Astrocyte (in vitro differentiated cells and primary cell): ENCODE measurements around the gene MRPL27. TPM values are rescaled to one million over a fixed set of nuclear protein-coding genes. Genes with fewer than 3 reads are reported as not detected.

Experiments
- DNase-seq: peaks from one replicate; pipeline ENCODE4 v3.0.0-alpha.2; 2010; ENCODE audit warnings: low read depth
- FAIRE-seq: peaks from 2 replicates; lab custom pipeline; 2011; peaks lifted over from hg19 to GRCh38; lab: Jason Lieb, UNC
- H2AFZ ChIP-seq: 2 replicates; pipeline ENCODE4 v1.6.0; 2012; ENCODE audit warnings: low read depth, low read length, inconsistent platforms
- H3K27ac ChIP-seq: 2 replicates; pipeline ENCODE4 v1.5.1; 2011; ENCODE audit warnings: low read depth, low read length, inconsistent platforms
- H3K27me3 ChIP-seq: 2 replicates; pipeline ENCODE4 v1.6.0; 2011; ENCODE audit warnings: low read length, inconsistent platforms; ENCODE audit not compliant: insufficient read depth
- H3K36me3 ChIP-seq: 2 replicates; pipeline ENCODE4 v1.5.1; 2011; ENCODE audit warnings: low read length, inconsistent platforms; ENCODE audit not compliant: insufficient read depth
- H3K4me1 ChIP-seq: 2 replicates; pipeline ENCODE4 v1.5.1; 2011; ENCODE audit warnings: low read length, inconsistent platforms; ENCODE audit not compliant: insufficient read depth
- H3K4me2 ChIP-seq: 2 replicates; pipeline ENCODE4 v1.6.0; 2012; ENCODE audit warnings: low read length, inconsistent platforms
- H3K4me3 ChIP-seq: 2 replicates; pipeline ENCODE4 v1.5.1; 2011; ENCODE audit warnings: low read depth, mild to moderate bottlenecking, low read length, inconsistent platforms; ENCODE audit not compliant: insufficient read depth
- H3K79me2 ChIP-seq: 2 replicates; pipeline ENCODE4 v1.6.0; 2012; ENCODE audit warnings: mild to moderate bottlenecking, low read length, inconsistent platforms; ENCODE audit not compliant: insufficient read depth
- H3K9ac ChIP-seq: 2 replicates; pipeline ENCODE4 v1.6.0; 2012; ENCODE audit warnings: mild to moderate bottlenecking, low read length, inconsistent platforms
- H3K9me3 ChIP-seq: 2 replicates; pipeline ENCODE4 v1.5.1; 2012; ENCODE audit warnings: low read depth, mild to moderate bottlenecking, low read length, inconsistent platforms; ENCODE audit not compliant: insufficient read depth
- H4K20me1 ChIP-seq: 2 replicates; pipeline ENCODE4 v1.6.0; 2012; ENCODE audit warnings: low read length, inconsistent platforms; ENCODE audit not compliant: insufficient read depth
- H3K27ac Mint-ChIP-seq: one replicate; pipeline ENCODE4 v1.8.0; 2021; ENCODE audit warnings: mild to moderate bottlenecking, mixed read lengths; ENCODE audit not compliant: unreplicated experiment
- H3K27me3 Mint-ChIP-seq: one replicate; pipeline ENCODE4 v1.8.0; 2021; ENCODE audit warnings: low read depth, mixed read lengths; ENCODE audit not compliant: unreplicated experiment
- H3K36me3 Mint-ChIP-seq: one replicate; pipeline ENCODE4 v1.8.0; 2021; ENCODE audit warnings: low read depth, mixed read lengths; ENCODE audit not compliant: unreplicated experiment
- H3K4me1 Mint-ChIP-seq: one replicate; pipeline ENCODE4 v1.8.0; 2021; ENCODE audit warnings: low read depth, mixed read lengths; ENCODE audit not compliant: unreplicated experiment
- H3K4me3 Mint-ChIP-seq: one replicate; pipeline ENCODE4 v1.8.0; 2021; ENCODE audit warnings: mild to moderate bottlenecking, moderate library complexity, mixed read lengths; ENCODE audit not compliant: unreplicated experiment
- H3K9me3 Mint-ChIP-seq: one replicate; pipeline ENCODE4 v1.8.0; 2021; ENCODE audit warnings: mild to moderate bottlenecking, mixed read lengths; ENCODE audit not compliant: unreplicated experiment
- CTCF ChIP-seq: IDR thresholded peaks from 2 replicates; pipeline ENCODE4 v1.5.1; 2011; ENCODE audit warnings: low read depth, mild to moderate bottlenecking, inconsistent platforms, low read length, moderate library complexity; ENCODE audit not compliant: insufficient read depth
- EZH2 ChIP-seq: IDR thresholded peaks from 2 replicates; pipeline ENCODE4 v1.6.1; 2012; ENCODE audit warnings: mild to moderate bottlenecking, low read length, inconsistent platforms; ENCODE audit not compliant: insufficient read depth
- total RNA-seq: library from RNA; stranded (reverse); gene quantifications from 2 replicates; pipeline ENCODE4 v1.2.1, GENCODE V29; 2021

The MRPL27 gene
- total RNA-seq, 1 donor from 2014 or later = 57.3 TPM

- H3K27ac Mint-ChIP-seq = no peak overlapping the region
- no peak overlapping the region for H3K27ac ChIP-seq
- H3K9ac ChIP-seq = no peak overlapping the region
- H3K36me3 ChIP-seq = peaks cover 13% of the 10 kb centered on the region
- no peak for TF ChIP-seq EZH2
- TF ChIP-seq CTCF = no peak
- no peak overlapping the region for H2AFZ ChIP-seq
- H3K4me1 Mint-ChIP-seq = peaks cover 2% of the 10 kb centered on the region
- H3K27me3 Mint-ChIP-seq = no peaks in the 10 kb centered on the region
- no peaks in the 10 kb centered on the region for H3K27me3 ChIP-seq
- peaks cover 8% of the 10 kb centered on the region for H3K79me2 ChIP-seq
- no peaks in the 10 kb centered on the region for H3K4me1 ChIP-seq
- H3K4me3 Mint-ChIP-seq = no peak overlapping the region
- H3K9me3 ChIP-seq = no peaks in the 10 kb centered on the region
- DNase-seq (no peak), FAIRE-seq (no peak)
- no peak overlapping the region for H3K4me2 ChIP-seq
- peaks cover 27% of the 10 kb centered on the region for H3K36me3 Mint-ChIP-seq
- H3K4me3 ChIP-seq = no peak overlapping the region
- peaks cover 31% of the 10 kb centered on the region for H4K20me1 ChIP-seq
- H3K9me3 Mint-ChIP-seq = no peaks in the 10 kb centered on the region
Measured at GRCh38 chr17:50355336-50355700, 17.7 kb downstream of the MRPL27 start.

- H3K9ac ChIP-seq = no peak overlapping the region
- Mint-ChIP-seq H3K4me3 (no peak overlapping the region), H3K27me3 (no peaks in the 10 kb centered on the region), H3K27ac (no peak overlapping the region), H3K36me3 (peaks cover 27% of the 10 kb centered on the region), H3K4me1 (peaks cover 2% of the 10 kb centered on the region), H3K9me3 (no peaks in the 10 kb centered on the region)
- H4K20me1 ChIP-seq = peaks cover 32% of the 10 kb centered on the region
- peaks cover 9% of the 10 kb centered on the region for H3K79me2 ChIP-seq
- no peak overlapping the region for H3K4me3 ChIP-seq
- no peaks in the 10 kb centered on the region for H3K27me3 ChIP-seq
- H3K4me1 ChIP-seq = no peaks in the 10 kb centered on the region
- no peak overlapping the region for H3K4me2 ChIP-seq
- TF ChIP-seq CTCF (no peak), EZH2 (no peak)
- no peak overlapping the region for H2AFZ ChIP-seq
- H3K36me3 ChIP-seq = peaks cover 13% of the 10 kb centered on the region
- no peak for DNase-seq
- FAIRE-seq = no peak
- H3K27ac ChIP-seq = no peak overlapping the region
- H3K9me3 ChIP-seq = no peaks in the 10 kb centered on the region
Measured at GRCh38 chr17:50354776-50355175, 18.2 kb downstream of the MRPL27 start.

GRCh38 chr17:50354198-50354597 is 18.8 kb downstream of the MRPL27 start:
- peaks cover 13% of the 10 kb centered on the region for H3K36me3 ChIP-seq
- FAIRE-seq = no peak

More at GRCh38 chr17:50354198-50354597, 18.8 kb downstream of the MRPL27 start:
- Mint-ChIP-seq H3K4me3 (no peak overlapping the region), H3K9me3 (no peaks in the 10 kb centered on the region), H3K27ac (no peak overlapping the region), H3K27me3 (no peaks in the 10 kb centered on the region), H3K4me1 (peaks cover 2% of the 10 kb centered on the region), H3K36me3 (peaks cover 25% of the 10 kb centered on the region)
- Histone ChIP-seq H3K9me3 (no peaks in the 10 kb centered on the region), H3K4me1 (no peaks in the 10 kb centered on the region), H3K79me2 (peaks cover 15% of the 10 kb centered on the region), H3K27me3 (no peaks in the 10 kb centered on the region), H4K20me1 (peaks cover 32% of the 10 kb centered on the region), H3K27ac (no peak overlapping the region), H2AFZ (no peak overlapping the region), H3K4me2 (no peak overlapping the region), H3K4me3 (no peak overlapping the region), H3K9ac (no peak overlapping the region)
- TF ChIP-seq CTCF (no peak), EZH2 (no peak)
- no peak for DNase-seq
